GM18502 (cell line): ENCODE results near the gene TMA7.
"Not testable (repeated sequence)": the region's sequence is repeated elsewhere in the genome, so short reads cannot be mapped to it uniquely, and the experiment has no call there.

Experiments
- ATAC-seq: cut with Tn5 transposase; IDR thresholded peaks from one replicate; pipeline ENCODE4 v1.9.1; 2021; ENCODE audit warnings: mild to moderate bottlenecking; ENCODE audit not compliant: unreplicated experiment, poor library complexity

The TMA7 gene

DNA sequence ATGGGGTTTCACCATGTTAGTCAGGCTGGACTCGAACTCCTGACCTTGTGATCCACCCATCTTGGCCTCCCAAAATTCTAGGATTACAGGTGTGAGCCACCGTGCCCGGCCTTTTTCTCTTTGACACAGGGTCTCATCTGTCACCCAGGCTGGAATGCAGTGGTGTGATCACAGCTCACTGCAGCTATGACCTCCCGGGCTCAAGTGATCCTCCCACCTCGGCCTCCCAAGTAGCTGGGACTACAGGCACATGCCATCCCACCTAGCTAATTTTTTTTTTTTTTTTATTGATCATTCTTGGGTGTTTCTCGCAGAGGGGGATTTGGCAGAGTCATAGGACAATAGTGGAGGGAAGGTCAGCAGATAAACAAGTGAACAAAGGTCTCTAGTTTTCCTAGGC, 42.8 kb downstream of the TMA7 start:
- not testable (repeated sequence) for ATAC-seq

DNA sequence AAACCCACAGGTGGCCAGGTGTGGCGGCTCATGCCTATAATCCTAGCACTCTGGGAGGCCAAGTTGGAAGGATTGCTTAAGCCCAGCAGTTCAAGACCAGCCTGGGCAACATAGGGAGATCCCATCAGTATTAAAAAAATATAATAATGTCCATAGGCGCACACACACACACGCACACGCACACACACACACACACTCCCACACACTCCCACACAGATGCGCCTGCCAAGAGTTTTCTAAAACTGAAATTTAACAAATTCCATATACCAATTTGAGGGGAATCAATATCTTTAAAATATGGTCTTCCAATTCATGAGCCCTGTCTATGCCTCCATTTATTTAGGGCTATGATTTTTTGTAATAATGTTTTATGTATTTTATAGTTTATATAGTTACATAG, 46.9 kb downstream of the TMA7 start:
- no peak for ATAC-seq

DNA sequence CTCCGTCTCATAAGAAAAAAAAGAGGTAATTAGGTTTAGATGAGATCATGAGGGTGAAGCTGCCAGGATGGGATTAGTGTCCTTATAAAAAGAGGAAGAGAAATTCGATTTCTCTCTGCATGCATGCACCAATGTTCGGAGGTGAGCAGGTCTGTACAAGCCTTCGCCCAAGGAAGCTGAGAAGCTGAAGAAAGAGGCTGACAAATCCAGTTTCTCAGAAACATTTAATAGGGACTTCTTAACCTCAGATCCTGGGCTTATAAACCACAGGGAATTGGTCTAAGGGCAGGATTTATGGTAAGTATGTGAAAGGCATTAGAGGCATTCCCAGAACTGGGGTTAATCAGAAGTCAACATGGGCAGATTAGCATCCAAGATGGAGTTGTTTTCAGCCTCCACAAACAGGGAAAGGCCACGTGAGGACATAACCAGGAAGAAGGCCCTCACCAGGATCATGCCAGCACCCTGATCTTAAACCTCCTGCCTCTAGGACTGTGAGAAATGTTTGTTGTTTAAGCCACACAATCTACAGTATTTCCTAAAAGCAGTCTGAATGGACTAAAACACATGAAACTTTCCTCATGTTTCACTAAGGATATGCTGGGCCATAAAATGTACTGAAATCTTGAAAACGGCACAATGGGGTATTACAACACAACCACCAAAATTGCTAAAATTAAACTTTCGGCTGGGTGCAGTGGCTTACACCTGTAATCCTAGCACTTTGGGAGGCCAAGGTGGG, 52.6 kb downstream of the TMA7 start:
- no peak for ATAC-seq

DNA sequence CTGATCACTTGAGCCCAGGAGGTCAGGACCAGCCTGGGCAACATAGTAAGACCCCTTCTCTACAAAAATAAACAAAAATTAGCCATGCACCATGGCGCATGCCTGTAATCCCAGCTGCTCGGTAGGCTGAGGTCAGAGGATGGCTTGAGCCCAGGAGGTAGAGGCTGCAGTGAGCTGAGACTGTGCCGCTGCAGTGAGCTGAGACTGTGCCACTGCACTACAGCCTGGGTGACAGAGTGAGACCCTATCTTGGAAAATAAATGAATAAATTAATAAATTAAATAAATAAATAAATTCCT, 53.1 kb downstream of the TMA7 start:
- no peak for ATAC-seq
